DMS53 (cell line): ENCODE measurements around the gene BTBD9.

Source experiments
- DNase-seq: peaks from one replicate; lab custom pipeline; 2025; lab: John Stamatoyannopoulos, UW

Gene BTBD9

GRCh38 chr6:38639498-38640215, at the start of gene BTBD9:
TSS of gene BTBD9 (minus strand) at chr6:38639929.
- peak; percentile 95 for DNase-seq

- peak; percentile 25 for DNase-seq
Observed at GRCh38 chr6:38688579-38689087, 48.9 kb upstream of the BTBD9 start.

- no peak for DNase-seq
Observed at GRCh38 chr6:38687549-38687948, 47.8 kb upstream of the BTBD9 start.

GRCh38 chr6:38687043-38687353, 47.3 kb upstream of the BTBD9 start:
- no peak for DNase-seq

- DNase-seq, result no peak
Observed at GRCh38 chr6:38686270-38687042, 46.7 kb upstream of the BTBD9 start.

- no peak for DNase-seq
Observed at GRCh38 chr6:38684904-38685303, 45.2 kb upstream of the BTBD9 start.

- no peak for DNase-seq
Observed at GRCh38 chr6:38684237-38684636, 44.5 kb upstream of the BTBD9 start.

GRCh38 chr6:38681850-38682249, 42.1 kb upstream of the BTBD9 start:
- DNase-seq, result no peak

GRCh38 chr6:38679668-38680067, 39.9 kb upstream of the BTBD9 start:
- DNase-seq, result no peak

GRCh38 chr6:38678178-38678760, 38.5 kb upstream of the BTBD9 start:
- no peak for DNase-seq

GRCh38 chr6:38676974-38677544, 37.3 kb upstream of the BTBD9 start:
- DNase-seq, result no peak

- DNase-seq, result peak; percentile 14
Observed at GRCh38 chr6:38676236-38676973, 36.7 kb upstream of the BTBD9 start.

GRCh38 chr6:38673397-38674165, 33.9 kb upstream of the BTBD9 start:
- no peak for DNase-seq

- DNase-seq, result peak; percentile 75
Observed at GRCh38 chr6:38671885-38672467, 32.2 kb upstream of the BTBD9 start.

GRCh38 chr6:38658418-38659167, 18.9 kb upstream of the BTBD9 start:
- no peak for DNase-seq

- DNase-seq, result no peak
Observed at GRCh38 chr6:38656896-38657295, 17.2 kb upstream of the BTBD9 start.

- DNase-seq, result no peak
Observed at GRCh38 chr6:38654263-38654662, 14.5 kb upstream of the BTBD9 start.

- DNase-seq, result no peak
Observed at GRCh38 chr6:38651121-38651784, 11.5 kb upstream of the BTBD9 start.

- no peak for DNase-seq
Observed at GRCh38 chr6:38650207-38650752, 10.6 kb upstream of the BTBD9 start.
